Fibroblast of lung (primary cell): ENCODE data around the gene CNR2. TPM values are rescaled to one million over a fixed set of nuclear protein-coding genes. Genes with fewer than 3 reads are reported as not detected.
"Not testable (repeated sequence)": the region's sequence is repeated elsewhere in the genome, so short reads cannot be mapped to it uniquely, and the experiment has no call there.

Experiments
- DNase-seq, 2 donors: peaks; one replicate each; pipeline versions ENCODE4 v3.0.0 to v3.0.0-alpha.2; 2010; ENCODE audit warnings: low read depth in 2 of 2
- H2AFZ ChIP-seq: 2 replicates; pipeline ENCODE4 v1.5.1; 2012; ENCODE audit warnings: low read length, control low read depth, inconsistent platforms
- H3K27ac ChIP-seq: 2 replicates; pipeline ENCODE4 v1.5.1; 2011; ENCODE audit warnings: low read length, control low read depth; ENCODE audit not compliant: insufficient read depth
- H3K27me3 ChIP-seq: 2 replicates; pipeline ENCODE4 v1.5.1; 2011; ENCODE audit warnings: mild to moderate bottlenecking, low read length; ENCODE audit not compliant: control insufficient read depth, insufficient read depth
- H3K36me3 ChIP-seq: 2 replicates; pipeline ENCODE4 v1.5.1; 2011; ENCODE audit warnings: low read length; ENCODE audit not compliant: control insufficient read depth, insufficient read depth
- H3K4me1 ChIP-seq: 2 replicates; pipeline ENCODE4 v1.5.1; 2011; ENCODE audit warnings: low read length; ENCODE audit not compliant: control insufficient read depth, insufficient read depth; ENCODE audit errors: extremely low read depth
- H3K4me2 ChIP-seq: 2 replicates; pipeline ENCODE4 v1.5.1; 2011; ENCODE audit warnings: low read length, control low read depth; ENCODE audit not compliant: insufficient read depth; ENCODE audit errors: extremely low read depth
- H3K4me3 ChIP-seq, 4 experiments: fragments of 200-600 bp in 1 of 4; sonication (generic) in 1 of 4; replicated peaks in 1 of 4; 2 replicates each; pipeline ENCODE4 v1.5.1; 2011 to 2016; ENCODE audit warnings: low read length in 4 of 4, low read depth in 3 of 4, mild to moderate bottlenecking in 3 of 4, control low read depth in 2 of 4, inconsistent platforms in 1 of 4, mixed read lengths in 1 of 4; ENCODE audit not compliant: insufficient read depth in 1 of 4; ENCODE audit errors: control extremely low read depth in 1 of 4
- H3K79me2 ChIP-seq: 2 replicates; pipeline ENCODE4 v1.5.1; 2012; ENCODE audit warnings: mild to moderate bottlenecking, low read length, inconsistent platforms; ENCODE audit not compliant: control insufficient read depth, insufficient read depth
- H3K9ac ChIP-seq: 2 replicates; pipeline ENCODE4 v1.5.1; 2011; ENCODE audit warnings: mild to moderate bottlenecking, low read length, control low read depth; ENCODE audit not compliant: insufficient read depth
- H3K9me3 ChIP-seq: 2 replicates; pipeline ENCODE4 v1.5.1; 2012; ENCODE audit warnings: low read depth, low read length; ENCODE audit not compliant: control insufficient read depth, insufficient read depth
- H4K20me1 ChIP-seq: 2 replicates; pipeline ENCODE4 v1.5.1; 2011; ENCODE audit warnings: low read length; ENCODE audit not compliant: control insufficient read depth, insufficient read depth; ENCODE audit errors: extremely low read depth
- CTCF ChIP-seq, 2 donors: IDR thresholded peaks in 1 of 2; conservative IDR thresholded peaks in 1 of 2; 1 replicate in 1 of 2; 2 replicates in 1 of 2; pipeline ENCODE4 v1.5.1; 2011 to 2012; ENCODE audit warnings: low read length in 2 of 2, control low read depth in 1 of 2, inconsistent platforms in 1 of 2, low read depth in 1 of 2, mild to moderate bottlenecking in 1 of 2
- EZH2 ChIP-seq: IDR thresholded peaks from 2 replicates; pipeline ENCODE4 v1.5.1; 2012; ENCODE audit warnings: low read length, control low read depth, mild to moderate bottlenecking; ENCODE audit errors: missing control alignments
- polyA plus RNA-seq, 2 donors: library from polyadenylated mRNA; depleted of rRNA in 1 of 2; stranded (reverse) in 1 of 2; unstranded in 1 of 2; fragments of >200 nt; gene quantifications; 2 replicates each; pipeline ENCODE4 v1.2.1, GENCODE V29; 2011 to 2012; ENCODE audit warnings: missing spikeins in 1 of 2
- total RNA-seq: library from RNA; depleted of rRNA; stranded (reverse); fragments of >200 nt; gene quantifications from 2 replicates; pipeline ENCODE4 v1.2.1, GENCODE V29; 2014

Gene CNR2
- total and polyA plus RNA-seq, 2 donors (not counting 1 experiment from before 2014, with no cell fraction given) = not detected

GRCh38 chr1:23848673-23849616, 64.2 kb downstream of the CNR2 start:
- H3K79me2 ChIP-seq = no peaks in the 10 kb centered on the region
- no peak overlapping the region for H3K4me2 ChIP-seq
- H3K9me3 ChIP-seq = no peaks in the 10 kb centered on the region
- H3K27ac ChIP-seq = no peak overlapping the region
- no peak for DNase-seq
- no peaks in the 10 kb centered on the region for H3K27me3 ChIP-seq
- H3K4me3 ChIP-seq = no peak overlapping the region
- no peaks in the 10 kb centered on the region for H3K36me3 ChIP-seq
- no peak overlapping the region for H3K9ac ChIP-seq
- no peaks in the 10 kb centered on the region for H4K20me1 ChIP-seq
- TF ChIP-seq CTCF (conservative IDR thresholded peaks at IDR 0.05 in 1 of 2, IDR thresholded peaks at IDR 0.05 in 1 of 2; ENCODE audit: low read depth in 1 of 2, low read length in 2 of 2) (no peak), EZH2 (no peak)
- H3K4me1 ChIP-seq = no peaks in the 10 kb centered on the region
- H2AFZ ChIP-seq = no peak overlapping the region

- H3K27ac ChIP-seq, DNase-seq, H3K9me3 ChIP-seq, H3K79me2 ChIP-seq, H3K4me1 ChIP-seq, H3K36me3 ChIP-seq, H3K4me3 ChIP-seq, H3K4me2 ChIP-seq, H3K27me3 ChIP-seq, H2AFZ ChIP-seq, H3K9ac ChIP-seq, H4K20me1 ChIP-seq: not testable (repeated sequence)
These were observed 65.6 kb downstream of the CNR2 start for GRCh38 chr1:23847482-23848095.

GRCh38 chr1:23845163-23845562, 68.0 kb downstream of the CNR2 start:
- Histone ChIP-seq H4K20me1 (no peaks in the 10 kb centered on the region), H3K4me3 (no peak overlapping the region), H3K9ac (no peak overlapping the region), H2AFZ (no peak overlapping the region), H3K79me2 (no peaks in the 10 kb centered on the region), H3K9me3 (no peaks in the 10 kb centered on the region), H3K36me3 (no peaks in the 10 kb centered on the region), H3K27ac (no peak overlapping the region), H3K4me2 (no peak overlapping the region), H3K27me3 (peaks cover 3% of the 10 kb centered on the region), H3K4me1 (no peaks in the 10 kb centered on the region)
- TF ChIP-seq EZH2 (no peak), CTCF (conservative IDR thresholded peaks at IDR 0.05 in 1 of 2, IDR thresholded peaks at IDR 0.05 in 1 of 2; ENCODE audit: low read depth in 1 of 2, low read length in 2 of 2) (no peak)
- no peak for DNase-seq
